Right atrium auricular region (tissue), 2 donors: Measurements from ENCODE around the gene HYAL4. TPM values are rescaled to one million over a fixed set of nuclear protein-coding genes. Genes with fewer than 3 reads are reported as not detected.

ENCODE experiments used
- DNase-seq: peaks from one replicate; pipeline ENCODE4 v3.0.0-alpha.2; 2019; ENCODE audit warnings: low spot score
- H3K27ac ChIP-seq, 2 donors: fragments of 200-600 bp; sonication (generic); 1 replicate in 1 of 2; 2 replicates in 1 of 2; pipeline ENCODE4 v1.5.1; 2016 to 2019
- H3K27me3 ChIP-seq, 2 donors: fragments of 200-600 bp; sonication (generic); one replicate each; pipeline versions ENCODE4 v1.5.1 to v1.6.0; 2017 to 2019
- H3K36me3 ChIP-seq: fragments of 200-600 bp; sonication (generic); one replicate; pipeline ENCODE4 v1.5.1; 2016
- H3K4me1 ChIP-seq, 2 donors: fragments of 200-600 bp; sonication (generic); one replicate each; pipeline versions ENCODE4 v1.5.1 to v1.6.0; 2017 to 2019
- H3K4me3 ChIP-seq, 2 donors: fragments of 200-600 bp; sonication (generic); 1 replicate in 1 of 2; 2 replicates in 1 of 2; pipeline ENCODE4 v1.5.1; 2017 to 2019; ENCODE audit warnings: mild to moderate bottlenecking in 1 of 2, moderate library complexity in 1 of 2
- H3K9me3 ChIP-seq, 2 donors: fragments of 200-600 bp; sonication (generic); one replicate each; pipeline ENCODE4 v1.5.1; 2019
- total RNA-seq, 2 donors: library from RNA; depleted of rRNA; stranded (reverse); fragments of >200 nt; gene quantifications; one replicate each; pipeline ENCODE4 v1.1.0, GENCODE V29; 2016
- TF ChIP-seq, protein P1 (sequence below), 2 donors: fragments of 200-600 bp; sonication (generic); IDR thresholded peaks; one replicate each; pipeline ENCODE4 v1.5.1; 2019; ENCODE audit warnings: antibody characterized with exemption in 2 of 2

Gene HYAL4
- total RNA-seq, 2 donors from 2014 or later: 0.28 TPM; not detected in 1

DNA sequence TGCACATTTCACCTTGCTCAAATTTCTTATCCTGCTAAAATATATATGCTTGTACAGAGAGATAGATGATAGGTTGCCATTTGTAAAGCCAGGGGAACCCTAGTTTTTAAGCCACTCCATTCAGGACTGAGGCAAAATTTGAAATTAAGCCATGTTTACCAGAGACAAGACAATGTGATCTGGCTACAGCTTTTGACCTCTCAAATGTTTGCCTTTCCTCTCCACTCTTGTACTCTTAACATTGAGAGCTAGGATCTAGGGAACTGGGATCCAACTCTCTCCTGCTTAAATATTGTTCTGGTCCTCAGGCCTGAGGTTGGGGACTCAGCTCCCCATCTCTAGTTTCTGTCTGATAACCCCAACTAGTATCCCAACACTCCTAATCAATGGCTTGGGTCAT, 15.9 kb downstream of the HYAL4 start:
- no peaks in the 10 kb centered on the region for H3K36me3 ChIP-seq
- TF ChIP-seq, protein P1, sequence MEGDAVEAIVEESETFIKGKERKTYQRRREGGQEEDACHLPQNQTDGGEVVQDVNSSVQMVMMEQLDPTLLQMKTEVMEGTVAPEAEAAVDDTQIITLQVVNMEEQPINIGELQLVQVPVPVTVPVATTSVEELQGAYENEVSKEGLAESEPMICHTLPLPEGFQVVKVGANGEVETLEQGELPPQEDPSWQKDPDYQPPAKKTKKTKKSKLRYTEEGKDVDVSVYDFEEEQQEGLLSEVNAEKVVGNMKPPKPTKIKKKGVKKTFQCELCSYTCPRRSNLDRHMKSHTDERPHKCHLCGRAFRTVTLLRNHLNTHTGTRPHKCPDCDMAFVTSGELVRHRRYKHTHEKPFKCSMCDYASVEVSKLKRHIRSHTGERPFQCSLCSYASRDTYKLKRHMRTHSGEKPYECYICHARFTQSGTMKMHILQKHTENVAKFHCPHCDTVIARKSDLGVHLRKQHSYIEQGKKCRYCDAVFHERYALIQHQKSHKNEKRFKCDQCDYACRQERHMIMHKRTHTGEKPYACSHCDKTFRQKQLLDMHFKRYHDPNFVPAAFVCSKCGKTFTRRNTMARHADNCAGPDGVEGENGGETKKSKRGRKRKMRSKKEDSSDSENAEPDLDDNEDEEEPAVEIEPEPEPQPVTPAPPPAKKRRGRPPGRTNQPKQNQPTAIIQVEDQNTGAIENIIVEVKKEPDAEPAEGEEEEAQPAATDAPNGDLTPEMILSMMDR (IDR thresholded peaks at IDR 0.05): no peak
- H3K4me1 ChIP-seq: no peaks in the 10 kb centered on the region
- no peak overlapping the region for H3K27ac ChIP-seq
- no peaks in the 10 kb centered on the region for H3K27me3 ChIP-seq
- no peaks in the 10 kb centered on the region for H3K9me3 ChIP-seq
- no peak overlapping the region for H3K4me3 ChIP-seq
- DNase-seq: no peak

- Histone ChIP-seq H3K27ac (no peak overlapping the region), H3K36me3 (no peaks in the 10 kb centered on the region), H3K4me1 (no peaks in the 10 kb centered on the region), H3K9me3 (no peaks in the 10 kb centered on the region), H3K27me3 (no peaks in the 10 kb centered on the region), H3K4me3 (no peak overlapping the region)
- TF ChIP-seq, protein P1 (IDR thresholded peaks at IDR 0.05): no peak
- DNase-seq: no peak
Measured at GRCh38 chr7:123862775-123863174, 17.8 kb downstream of the HYAL4 start.

DNA sequence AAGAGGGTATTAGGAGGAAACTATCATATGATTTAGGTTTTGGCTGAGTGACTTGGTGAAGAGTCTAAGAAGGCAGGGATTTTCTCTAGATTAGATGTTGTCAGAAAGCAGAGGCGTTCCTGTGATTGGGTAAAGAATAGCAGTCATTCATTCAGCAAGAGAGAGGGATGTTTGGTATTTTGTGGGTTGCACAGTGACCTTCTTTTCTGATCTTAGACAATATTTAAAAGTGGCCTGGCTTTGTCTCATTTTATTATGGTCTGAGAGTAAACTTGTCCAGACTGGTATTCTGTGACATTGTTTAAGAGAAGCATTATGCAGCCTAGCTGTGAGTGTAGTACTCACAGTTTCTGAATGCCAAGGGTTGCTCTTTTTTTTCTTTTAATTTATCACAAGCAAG, 18.5 kb downstream of the HYAL4 start:
- no peaks in the 10 kb centered on the region for H3K27me3 ChIP-seq
- H3K27ac ChIP-seq: no peak overlapping the region
- no peaks in the 10 kb centered on the region for H3K9me3 ChIP-seq
- no peak for DNase-seq
- H3K4me3 ChIP-seq: no peak overlapping the region
- no peaks in the 10 kb centered on the region for H3K4me1 ChIP-seq
- TF ChIP-seq, protein P1 (IDR thresholded peaks at IDR 0.05): no peak
- H3K36me3 ChIP-seq: no peaks in the 10 kb centered on the region

DNA sequence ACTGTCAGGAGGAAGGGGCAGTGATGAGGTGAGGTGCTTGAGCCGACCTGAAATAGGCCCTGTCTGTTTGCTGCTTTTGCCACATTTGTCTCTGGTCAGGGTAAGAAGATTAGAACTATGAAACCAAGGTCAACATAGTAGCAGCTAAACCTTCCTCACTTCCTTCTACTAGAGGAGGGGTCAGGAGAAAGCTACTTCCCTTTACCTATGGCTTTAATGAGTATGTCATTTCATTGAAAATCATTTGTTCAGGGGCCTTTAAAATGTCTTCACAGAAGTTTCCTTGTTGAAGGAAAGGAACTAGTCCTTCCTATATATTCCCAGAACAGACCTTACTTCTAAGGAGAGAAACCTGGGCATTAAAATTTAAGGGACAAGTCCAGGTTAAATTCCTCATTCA, 19.0 kb downstream of the HYAL4 start:
- Histone ChIP-seq H3K27me3 (no peaks in the 10 kb centered on the region), H3K4me1 (no peaks in the 10 kb centered on the region), H3K9me3 (no peaks in the 10 kb centered on the region), H3K27ac (no peak overlapping the region), H3K4me3 (no peak overlapping the region), H3K36me3 (no peaks in the 10 kb centered on the region)
- TF ChIP-seq, protein P1 (IDR thresholded peaks at IDR 0.05): no peak
- DNase-seq: no peak

DNA sequence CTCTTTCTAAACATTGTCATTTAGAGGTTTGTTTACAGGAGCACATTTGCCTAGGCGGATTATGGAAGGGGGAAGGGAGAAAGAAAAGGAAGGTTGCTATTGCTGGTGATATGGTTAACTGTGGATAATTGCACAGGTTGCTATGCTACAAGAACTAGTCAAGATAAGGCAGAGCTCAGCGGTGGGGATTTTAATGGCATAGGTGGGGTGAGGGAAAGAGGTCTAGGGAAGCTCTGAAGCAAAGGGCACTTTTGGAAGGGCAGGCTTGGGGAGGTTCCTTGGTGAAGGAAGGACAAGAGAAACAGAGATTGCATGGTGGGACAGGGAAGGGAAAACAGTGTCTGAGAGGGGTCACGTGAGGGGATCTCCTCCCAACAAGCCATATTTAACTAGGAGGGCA, 19.5 kb downstream of the HYAL4 start:
- Histone ChIP-seq H3K27me3 (no peaks in the 10 kb centered on the region), H3K27ac (no peak overlapping the region), H3K4me1 (no peaks in the 10 kb centered on the region), H3K9me3 (no peaks in the 10 kb centered on the region), H3K36me3 (no peaks in the 10 kb centered on the region), H3K4me3 (no peak overlapping the region)
- TF ChIP-seq, protein P1 (IDR thresholded peaks at IDR 0.05): no peak
- no peak for DNase-seq

GRCh38 chr7:123864966-123865365, 20.0 kb downstream of the HYAL4 start:
- no peak for DNase-seq
- H3K9me3 ChIP-seq: no peaks in the 10 kb centered on the region
- TF ChIP-seq, protein P1 (IDR thresholded peaks at IDR 0.05): no peak
- no peak overlapping the region for H3K27ac ChIP-seq
- H3K4me3 ChIP-seq: no peak overlapping the region
- H3K4me1 ChIP-seq: no peaks in the 10 kb centered on the region
- no peaks in the 10 kb centered on the region for H3K36me3 ChIP-seq
- no peaks in the 10 kb centered on the region for H3K27me3 ChIP-seq
